ENCODE data around the gene MLXIPL. TPM values are rescaled to one million over a fixed set of nuclear protein-coding genes. Genes with fewer than 3 reads are reported as not detected.

The MLXIPL gene
- total RNA-seq, 1 experiment from 2014 or later, result 7.2 TPM

- no peaks in the 10 kb centered on the region for H3K27me3 ChIP-seq (ENCODE audit: control insufficient read depth, insufficient read depth, low read length)
- DNase-seq (ENCODE audit: low read depth, low spot score) (no peak), ATAC-seq (peak; percentile 77)
- intact Hi-C loops (cut with micrococcal nuclease; ENCODE audit: unreplicated experiment) (loop anchor here (5.0 kb wide), 2 partner anchors 60 to 120 kb away; partner anchors contain the start of gene VPS37D), in situ Hi-C loops (cut with HindIII; ENCODE audit: low pct_unique_long_range_greater_than_20kb, low sequenced_read_pairs) (no loop called here)
- TF ChIP-seq CTCF (IDR thresholded peaks at IDR 0.05), result peak; percentile 98
- TF ChIP-seq REST (IDR thresholded peaks at IDR 0.05; ENCODE audit: insufficient read depth in 1 of 2, low read depth in 2 of 2, low read length in 1 of 2), result no peak
- no peak overlapping the region for H3K27ac ChIP-seq (ENCODE audit: low read length)
- ChIA-PET POLR2A (interaction anchor here (0.6 to 0.7 kb wide), 2 partner anchors 9 to 296 kb away, joined by 9 to 11 read pairs; no protein-coding TSS in a partner anchor), CTCF (interaction anchor here (0.6 to 1.4 kb wide), 12 partner anchors 9 to 235 kb away, joined by 3 to 11 read pairs (median 5); partner anchors contain the start of gene METTL27)
- H3K36me3 ChIP-seq (ENCODE audit: control insufficient read depth, insufficient read depth, low read length), result no peaks in the 10 kb centered on the region
- no peaks in the 10 kb centered on the region; the same call in 1 of the 2 replicates for H3K4me1 ChIP-seq (ENCODE audit: control insufficient read depth, insufficient read depth, low read length)
- H3K4me3 ChIP-seq (ENCODE audit: low read depth in 2 of 2, low read length in 2 of 2), result no peak overlapping the region
- H3K9me3 ChIP-seq (ENCODE audit: control insufficient read depth, insufficient read depth, low read depth, low read length), result no peaks in the 10 kb centered on the region
- BruUV-seq (replicated peaks), result no TSS peak
These were observed 17.3 kb downstream of the MLXIPL start for GRCh38 chr7:73606801-73607691.

DNA sequence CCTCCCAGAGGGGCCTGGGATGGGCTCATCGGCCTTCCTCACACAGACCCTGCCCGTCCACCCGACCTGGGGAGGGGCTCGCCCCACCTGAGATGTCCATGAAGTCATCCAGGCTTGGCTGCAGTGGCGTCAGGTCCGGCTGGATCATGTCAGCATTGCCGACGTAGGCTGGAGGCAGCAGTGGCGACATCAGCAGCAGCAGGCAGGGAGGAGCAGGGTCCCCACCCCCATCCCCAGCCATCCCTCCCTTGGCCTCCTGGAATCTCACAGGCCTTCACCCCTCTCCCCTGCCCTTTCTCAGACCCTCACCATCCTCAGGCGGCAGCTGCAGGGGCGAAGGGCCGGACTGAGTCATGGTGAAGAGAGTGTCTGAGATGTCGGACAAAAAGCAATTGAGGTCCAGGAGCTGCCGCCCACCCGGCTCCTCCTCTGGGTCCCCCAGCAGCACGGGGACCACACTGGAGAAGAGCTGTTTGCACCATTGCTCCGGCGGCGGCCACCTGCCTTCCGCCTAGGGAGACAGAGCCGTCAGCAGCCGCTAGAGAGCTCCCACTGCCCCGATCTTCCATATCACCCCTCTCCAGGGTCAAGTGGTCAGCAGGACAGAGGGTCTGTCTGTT lies 18.6 kb downstream of the MLXIPL start:
- Histone ChIP-seq H3K36me3 (ENCODE audit: control insufficient read depth, insufficient read depth, low read length) (no peaks in the 10 kb centered on the region), H3K9me3 (ENCODE audit: control insufficient read depth, insufficient read depth, low read depth, low read length) (no peaks in the 10 kb centered on the region), H3K4me3 (ENCODE audit: low read depth in 2 of 2, low read length in 2 of 2) (no peak overlapping the region), H3K27me3 (ENCODE audit: control insufficient read depth, insufficient read depth, low read length) (no peaks in the 10 kb centered on the region), H3K4me1 (ENCODE audit: control insufficient read depth, insufficient read depth, low read length) (no peaks in the 10 kb centered on the region; the same call in 1 of the 2 replicates), H3K27ac (ENCODE audit: low read length) (no peak overlapping the region)
- intact Hi-C loops (cut with micrococcal nuclease; ENCODE audit: unreplicated experiment), result loop anchor here (5.0 kb wide), 2 partner anchors 62 to 122 kb away; partner anchors contain the start of gene VPS37D
- POLR2A ChIA-PET, result interaction anchor here (0.6 kb wide), 2 partner anchors 41 to 124 kb away, joined by 3 to 6 read pairs; no protein-coding TSS in a partner anchor
- in situ Hi-C loops (cut with HindIII; ENCODE audit: low pct_unique_long_range_greater_than_20kb, low sequenced_read_pairs), result no loop called here
- ATAC-seq, result no peak
- BruUV-seq (replicated peaks), result no TSS peak
- no peak for TF ChIP-seq SIN3A (IDR thresholded peaks at IDR 0.05; ENCODE audit: borderline replicate concordance, insufficient read depth, low read depth, low read length)
- no peak for TF ChIP-seq REST (IDR thresholded peaks at IDR 0.05; ENCODE audit: insufficient read depth in 1 of 2, low read depth in 2 of 2, low read length in 1 of 2)
- no peak for TF ChIP-seq CTCF (IDR thresholded peaks at IDR 0.05)
- no peak for TF ChIP-seq TCF7L2 (IDR thresholded peaks at IDR 0.05; ENCODE audit: low read depth, low read length)
- no peak for TF ChIP-seq POLR2AphosphoS5 (IDR thresholded peaks at IDR 0.05; ENCODE audit: low read depth, low read length)
- DNase-seq (ENCODE audit: low read depth, low spot score), result no peak
- CTCF ChIA-PET, result no interaction called here

Measured in Panc1 (cell line).